Measurements from ENCODE around the gene C10orf105. TPM values are rescaled to one million over a fixed set of nuclear protein-coding genes. Genes with fewer than 3 reads are reported as not detected.

The C10orf105 gene
- total and polyA plus RNA-seq, 2 of the 13 experiments (the other 11 are each of a cell fraction or from before 2014, with no cell fraction given) = not detected

GRCh38 chr10:71722849-71723248 is 3.3 kb upstream of the C10orf105 start:
- H3K27me3 ChIP-seq (ENCODE audit: control insufficient read depth in 1 of 2, insufficient read depth in 2 of 2, low read length in 2 of 2) = peaks cover 1 to 45% of the 10 kb centered on the region in 2 experiments; a peak in 4 of 5 replicates
- ATAC-seq = no peak
- BruUV-seq (replicated peaks) = no TSS peak
- intact Hi-C loops (cut with micrococcal nuclease; ENCODE audit: unreplicated experiment) = no loop called here
- H3K79me2 ChIP-seq (ENCODE audit: insufficient read depth, low read length) = no peaks in the 10 kb centered on the region
- CTCF ChIA-PET (ENCODE audit: low intra/inter-chr PET ratio, low total read pairs) = no interaction called here
- no peak overlapping the region for H3K4me2 ChIP-seq (ENCODE audit: low read depth, low read length)
- no peak overlapping the region for H2AFZ ChIP-seq (ENCODE audit: low read length)
- 0% methylated on average over 1 of the region's 1 CpG for WGBS (ENCODE audit: low lambda C conversion rate)
- in situ Hi-C loops (cut with HindIII; ENCODE audit: extremely low pct_ligation_motif_present, low pct_unique_long_range_greater_than_20kb) = no loop called here
- DNase-seq (ENCODE audit: low spot score) = no peak
- no peak overlapping the region for H3K4me3 ChIP-seq (replicated peaks in 1 of 3; ENCODE audit: insufficient read depth in 1 of 3, low read depth in 2 of 3, low read length in 3 of 3)
- peaks cover 35% of the 10 kb centered on the region for H3K4me1 ChIP-seq (ENCODE audit: insufficient read depth, low read length)
- H4K20me1 ChIP-seq (ENCODE audit: insufficient read depth, low read length) = no peaks in the 10 kb centered on the region
- H3K9ac ChIP-seq (ENCODE audit: insufficient read depth, low read depth, low read length) = no peak overlapping the region
- POLR2A ChIA-PET = no interaction called here
- no peak overlapping the region for H3K27ac ChIP-seq (ENCODE audit: extremely low read length, insufficient read depth, low read length)
- FAIRE-seq = no peak
- no peaks in the 10 kb centered on the region for H3K9me3 ChIP-seq (ENCODE audit: low read length)
- no peaks in the 10 kb centered on the region for H3K36me3 ChIP-seq (replicated peaks in 1 of 2; ENCODE audit: control insufficient read depth in 1 of 2, insufficient read depth in 2 of 2, low read length in 2 of 2)
- TF ChIP-seq MTA1 (CRISPR knock-in tag; IDR thresholded peaks at IDR 0.05; ENCODE audit: borderline replicate concordance) (no peak), FOXO1 (CRISPR knock-in tag; IDR thresholded peaks at IDR 0.05) (no peak), ZNF33A (CRISPR knock-in tag; IDR thresholded peaks at IDR 0.05; ENCODE audit: borderline replicate concordance) (no peak)

- no peak for FAIRE-seq
- intact Hi-C loops (cut with micrococcal nuclease; ENCODE audit: unreplicated experiment) (no loop called here), in situ Hi-C loops (cut with HindIII; ENCODE audit: extremely low pct_ligation_motif_present, low pct_unique_long_range_greater_than_20kb) (no loop called here)
- 51% methylated on average over 6 of the region's 6 CpGs for WGBS (ENCODE audit: low lambda C conversion rate)
- no peaks in the 10 kb centered on the region for H3K79me2 ChIP-seq (ENCODE audit: insufficient read depth, low read length)
- H2AFZ ChIP-seq (ENCODE audit: low read length) = no peak overlapping the region
- CTCF ChIA-PET (ENCODE audit: low intra/inter-chr PET ratio, low total read pairs) = no interaction called here
- POLR2A ChIA-PET = no interaction called here
- no TSS peak for BruUV-seq (replicated peaks)
- H4K20me1 ChIP-seq (ENCODE audit: insufficient read depth, low read length) = no peaks in the 10 kb centered on the region
- no peak for DNase-seq (ENCODE audit: low spot score)
- no peak overlapping the region for H3K4me2 ChIP-seq (ENCODE audit: low read depth, low read length)
- no peak overlapping the region for H3K9ac ChIP-seq (ENCODE audit: insufficient read depth, low read depth, low read length)
- TF ChIP-seq POLR2G (IDR thresholded peaks at IDR 0.05; ENCODE audit: low read depth, low read length) = no peak
- H3K9me3 ChIP-seq (ENCODE audit: low read length) = no peaks in the 10 kb centered on the region
- no peak for ATAC-seq
- H3K27ac ChIP-seq (ENCODE audit: extremely low read length, insufficient read depth, low read length) = no peak overlapping the region
- no peak overlapping the region for H3K4me3 ChIP-seq (replicated peaks in 1 of 3; ENCODE audit: insufficient read depth in 1 of 3, low read depth in 2 of 3, low read length in 3 of 3)
- H3K27me3 ChIP-seq (ENCODE audit: control insufficient read depth in 1 of 2, insufficient read depth in 2 of 2, low read length in 2 of 2) = peaks cover 1 to 49% of the 10 kb centered on the region in 2 experiments; a peak in 4 of 5 replicates
- peaks cover 19% of the 10 kb centered on the region for H3K4me1 ChIP-seq (ENCODE audit: insufficient read depth, low read length)
- H3K36me3 ChIP-seq (replicated peaks in 1 of 2; ENCODE audit: control insufficient read depth in 1 of 2, insufficient read depth in 2 of 2, low read length in 2 of 2) = no peaks in the 10 kb centered on the region
Observed at GRCh38 chr10:71721313-71721712, 1.7 kb upstream of the C10orf105 start.
